PC-3 (cell line): Measurements from ENCODE around the gene BPIFB1. TPM values are rescaled to one million over a fixed set of nuclear protein-coding genes. Genes with fewer than 3 reads are reported as not detected.

Experiments used
- ATAC-seq: fragments of 200-7000 bp; cut with Tn5 transposase; 2 replicates; pipeline ENCODE4 v1.9.1; 2020; ENCODE audit warnings: mild to moderate bottlenecking, moderate library complexity
- BruUV-seq: library from RNA; stranded (reverse); fragments of 400-500 nt; replicated peaks from 2 replicates; lab custom pipeline; 2021; lab: Mats Ljungman, UMichigan
- CTCF ChIA-PET: fragments of 300-600 bp; sonication (Branson Sonifier 250); formaldehyde crosslinking; loops from one replicate; lab custom pipeline; 2022; ENCODE audit warnings: antibody characterized with exemption; lab: Charles Lee
- POLR2A ChIA-PET: fragments of 300-600 bp; sonication (Branson Sonifier 250); formaldehyde crosslinking; loops from one replicate; lab custom pipeline; 2022; ENCODE audit warnings: antibody characterized with exemption; ENCODE audit not compliant: unreplicated experiment; lab: Charles Lee
- DNase-seq: peaks from one replicate; pipeline ENCODE4 v3.0.0-alpha.2; 2015
- H2AFZ ChIP-seq: fragments of 300-600 bp; sonication (generic); 2 replicates; pipeline ENCODE4 v1.6.0; 2016; ENCODE audit warnings: antibody characterized with exemption, low read length
- H3F3A ChIP-seq: fragments of 300-600 bp; sonication (generic); one replicate; pipeline ENCODE4 v1.6.0; 2017; ENCODE audit warnings: antibody characterized with exemption, low read length, control low read depth, mild to moderate bottlenecking; ENCODE audit not compliant: unreplicated experiment
- H3K27ac ChIP-seq: fragments of 300-600 bp; sonication (generic); 2 replicates; pipeline ENCODE4 v1.5.1; 2016; ENCODE audit warnings: mild to moderate bottlenecking, low read length
- H3K27me3 ChIP-seq: fragments of 300-600 bp; sonication (generic); 2 replicates; pipeline ENCODE4 v1.6.1; 2016; ENCODE audit warnings: low read length, mixed read lengths
- H3K36me3 ChIP-seq: fragments of 300-600 bp; sonication (generic); 2 replicates; pipeline ENCODE4 v1.6.1; 2016; ENCODE audit warnings: low read depth, mixed run types, low read length, mixed read lengths
- H3K4me1 ChIP-seq: fragments of 300-600 bp; sonication (generic); 2 replicates; pipeline ENCODE4 v1.5.1; 2016; ENCODE audit warnings: low read length; ENCODE audit not compliant: insufficient read depth
- H3K4me2 ChIP-seq: fragments of 300-600 bp; sonication (generic); 2 replicates; pipeline ENCODE4 v1.6.0; 2016; ENCODE audit warnings: low read length
- H3K4me3 ChIP-seq: fragments of 300-600 bp; sonication (generic); 2 replicates; pipeline ENCODE4 v1.5.1; 2016; ENCODE audit warnings: mild to moderate bottlenecking, low read length, mixed read lengths
- H3K79me2 ChIP-seq: fragments of 300-600 bp; sonication (generic); 2 replicates; pipeline ENCODE4 v1.6.1; 2017; ENCODE audit warnings: low read length, mixed read lengths
- H3K9ac ChIP-seq: fragments of 300-600 bp; sonication (generic); 2 replicates; pipeline ENCODE4 v1.6.0; 2016; ENCODE audit warnings: mild to moderate bottlenecking, low read length
- H3K9me2 ChIP-seq: fragments of 300-600 bp; sonication (generic); replicated peaks from 2 replicates; pipeline ENCODE4 v1.6.1; 2016; ENCODE audit warnings: mixed run types, low read length, mixed read lengths
- H3K9me3 ChIP-seq: fragments of 300-600 bp; sonication (generic); 2 replicates; pipeline ENCODE4 v1.6.1; 2016; ENCODE audit warnings: low read length, mixed read lengths
- H4K20me1 ChIP-seq: fragments of 300-600 bp; sonication (generic); 2 replicates; pipeline ENCODE4 v1.6.1; 2016; ENCODE audit warnings: low read length, mixed read lengths
- EZH2 ChIP-seq: fragments of 300-600 bp; sonication (generic); IDR thresholded peaks from one replicate; pipeline ENCODE4 v1.6.1; 2017; ENCODE audit warnings: antibody characterized with exemption, mild to moderate bottlenecking, low read length; ENCODE audit not compliant: unreplicated experiment
- EZH2phosphoT487 ChIP-seq: fragments of 300-600 bp; sonication (generic); IDR thresholded peaks from 2 replicates; pipeline ENCODE4 v1.6.1; 2018; ENCODE audit warnings: mild to moderate bottlenecking, antibody characterized with exemption, low read length, borderline replicate concordance
- intact Hi-C: fragments of 100-400 bp; cut with micrococcal nuclease; formaldehyde crosslinking; loops from 2 replicates; pipeline ENCODE4 v1.9.0; 2023
- total RNA-seq: library from RNA; depleted of rRNA; stranded (reverse); fragments of >200 nt; gene quantifications from 2 replicates; pipeline ENCODE4 v1.2.3, GENCODE V29; 2014; rRNA removed
- TF ChIP-seq, protein P1 (sequence below): fragments of 300-600 bp; sonication (generic); conservative IDR thresholded peaks from 2 replicates; pipeline ENCODE4 v1.5.1; 2017; ENCODE audit warnings: antibody characterized with exemption, low read depth, mild to moderate bottlenecking, low read length

The BPIFB1 gene
- total RNA-seq, 1 experiment from 2014 or later: not detected

DNA sequence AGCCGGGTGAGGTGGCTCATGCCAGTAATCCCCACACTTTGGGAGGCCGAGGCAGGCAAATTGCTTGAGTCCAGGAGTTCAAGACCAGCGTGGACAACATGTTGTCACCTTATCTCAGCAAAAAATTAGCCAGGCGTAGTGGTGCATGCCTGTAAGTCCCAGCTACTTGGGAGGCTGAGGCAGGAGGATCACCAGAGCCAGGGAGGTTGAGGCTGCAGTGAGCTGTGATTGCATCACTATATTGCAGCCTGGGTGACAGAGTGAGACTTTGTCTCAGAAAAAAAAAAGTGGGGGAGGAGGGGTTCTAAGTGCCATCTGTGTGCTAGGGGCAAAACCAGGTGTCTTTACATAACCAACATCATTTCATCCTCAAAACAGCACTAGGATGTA, 70.0 kb downstream of the BPIFB1 start:
- intact Hi-C loops: no loop called here
- H3K4me3 ChIP-seq: no peak overlapping the region
- no peak overlapping the region for H3K4me2 ChIP-seq
- CTCF ChIA-PET: no interaction called here
- POLR2A ChIA-PET: no interaction called here
- no peaks in the 10 kb centered on the region for H3F3A ChIP-seq
- H4K20me1 ChIP-seq: no peaks in the 10 kb centered on the region
- no TSS peak for BruUV-seq
- H3K9ac ChIP-seq: no peak overlapping the region
- no peaks in the 10 kb centered on the region for H3K9me3 ChIP-seq
- H3K9me2 ChIP-seq: no peaks in the 10 kb centered on the region
- no peaks in the 10 kb centered on the region for H3K4me1 ChIP-seq
- no peaks in the 10 kb centered on the region for H3K79me2 ChIP-seq
- no peak overlapping the region for H2AFZ ChIP-seq
- DNase-seq: no peak
- no peaks in the 10 kb centered on the region for H3K36me3 ChIP-seq
- TF ChIP-seq, protein P1, sequence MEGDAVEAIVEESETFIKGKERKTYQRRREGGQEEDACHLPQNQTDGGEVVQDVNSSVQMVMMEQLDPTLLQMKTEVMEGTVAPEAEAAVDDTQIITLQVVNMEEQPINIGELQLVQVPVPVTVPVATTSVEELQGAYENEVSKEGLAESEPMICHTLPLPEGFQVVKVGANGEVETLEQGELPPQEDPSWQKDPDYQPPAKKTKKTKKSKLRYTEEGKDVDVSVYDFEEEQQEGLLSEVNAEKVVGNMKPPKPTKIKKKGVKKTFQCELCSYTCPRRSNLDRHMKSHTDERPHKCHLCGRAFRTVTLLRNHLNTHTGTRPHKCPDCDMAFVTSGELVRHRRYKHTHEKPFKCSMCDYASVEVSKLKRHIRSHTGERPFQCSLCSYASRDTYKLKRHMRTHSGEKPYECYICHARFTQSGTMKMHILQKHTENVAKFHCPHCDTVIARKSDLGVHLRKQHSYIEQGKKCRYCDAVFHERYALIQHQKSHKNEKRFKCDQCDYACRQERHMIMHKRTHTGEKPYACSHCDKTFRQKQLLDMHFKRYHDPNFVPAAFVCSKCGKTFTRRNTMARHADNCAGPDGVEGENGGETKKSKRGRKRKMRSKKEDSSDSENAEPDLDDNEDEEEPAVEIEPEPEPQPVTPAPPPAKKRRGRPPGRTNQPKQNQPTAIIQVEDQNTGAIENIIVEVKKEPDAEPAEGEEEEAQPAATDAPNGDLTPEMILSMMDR: no peak
- TF ChIP-seq EZH2: no peak
- no peak for TF ChIP-seq EZH2phosphoT487
- no peak overlapping the region for H3K27ac ChIP-seq
- no peak for ATAC-seq
- no peaks in the 10 kb centered on the region for H3K27me3 ChIP-seq

Other genes with a start within 250 kb of the BPIFB1 start
- gene BPIFB3, start 229.3 kb upstream of the BPIFB1 start, total RNA-seq: not detected in 2 replicates
- not detected in 2 replicates for gene BPIFB4, start 203.6 kb upstream of the BPIFB1 start, total RNA-seq
- not detected in 2 replicates for gene BPIFA2, start 115.1 kb upstream of the BPIFB1 start, total RNA-seq
- not detected in 2 replicates for gene BPIFA3, start 65.9 kb upstream of the BPIFB1 start, total RNA-seq
- gene BPIFA1, start 47.2 kb upstream of the BPIFB1 start, total RNA-seq: not detected in 2 replicates
- 31.2 and 53.4 TPM in 2 replicates for gene CDK5RAP1, start 118.3 kb downstream of the BPIFB1 start, total RNA-seq
- gene SNTA1, start 160.5 kb downstream of the BPIFB1 start, total RNA-seq: 25.9 and 29.4 TPM in 2 replicates
- 9.2 and 9.7 TPM in 2 replicates for gene CBFA2T2, start 206.9 kb downstream of the BPIFB1 start, total RNA-seq